ENCODE data around the gene HEPHL1.

HEPHL1 gene

DNA sequence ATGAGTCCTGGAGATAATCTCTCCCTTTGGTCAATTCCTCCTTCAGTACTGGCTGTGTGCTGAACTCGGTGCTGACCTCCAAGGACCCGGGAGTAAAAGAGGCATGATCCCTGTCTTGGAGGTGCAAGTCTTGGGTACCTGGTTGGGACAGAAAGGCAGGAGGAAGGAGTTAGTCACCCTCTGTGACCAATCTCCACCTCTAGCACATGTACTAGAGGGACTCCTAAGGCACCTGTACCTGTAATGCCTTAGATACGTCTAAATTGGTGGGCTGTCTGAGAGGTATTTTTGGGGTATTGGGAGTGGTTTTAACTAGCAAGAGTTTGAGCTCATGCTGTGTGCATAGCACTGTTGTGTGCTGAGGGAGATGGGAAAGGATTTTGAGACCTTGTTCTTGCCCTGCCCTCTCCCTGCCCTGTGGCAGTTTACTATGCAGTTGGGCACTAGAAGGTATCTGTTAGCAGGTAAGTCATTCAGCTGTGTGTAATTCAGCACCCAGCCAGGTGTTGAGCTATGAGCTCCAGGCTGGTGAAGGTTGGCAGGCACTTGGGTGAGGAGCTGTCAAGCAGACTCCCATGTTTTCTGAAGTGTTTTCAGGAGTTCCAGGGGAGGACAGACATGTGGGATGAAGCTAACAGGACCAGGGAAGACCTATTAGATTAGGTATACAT is 110.0 kb downstream of the HEPHL1 start:
- no peak for DNase-seq

DNA sequence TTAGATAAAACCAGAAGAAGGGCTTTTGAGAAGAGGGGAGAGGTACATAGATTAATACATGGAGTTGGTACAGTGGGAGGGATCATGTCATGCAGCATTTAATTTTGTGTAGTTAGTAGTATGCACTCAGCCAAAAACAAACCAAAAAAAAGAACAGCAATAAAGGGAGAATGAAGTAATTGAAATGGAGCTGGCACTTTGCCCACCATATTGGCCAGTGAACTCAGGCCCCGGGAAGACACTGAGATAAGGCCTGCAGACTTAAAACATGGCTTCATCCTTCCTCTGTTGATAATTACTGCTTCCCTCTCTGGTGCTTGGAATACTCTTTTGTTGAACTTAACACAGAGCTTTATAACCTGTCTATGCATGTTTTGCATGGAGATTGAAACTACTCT is 110.6 kb downstream of the HEPHL1 start:
- no peak for DNase-seq

DNA sequence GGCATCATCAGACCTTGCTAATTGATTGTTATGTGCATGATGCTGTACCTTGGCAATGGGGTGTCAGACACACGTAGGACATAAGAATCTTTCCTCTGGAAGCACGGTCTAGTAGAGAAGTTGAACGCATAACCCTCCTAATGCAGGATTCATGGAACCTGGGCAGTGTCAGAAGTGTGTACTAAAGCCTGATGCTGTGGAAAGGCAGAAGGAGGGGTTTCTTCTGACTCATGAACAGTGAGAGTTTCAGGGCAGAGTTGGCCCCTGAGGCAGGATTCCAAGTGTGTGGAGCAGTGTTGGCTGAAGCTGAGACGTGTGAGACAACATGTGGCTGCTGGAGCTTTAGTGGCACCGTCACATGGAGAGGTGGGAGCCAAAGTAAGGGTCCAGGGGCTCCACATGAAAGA is 111.0 kb downstream of the HEPHL1 start:
- no peak for DNase-seq

DNA sequence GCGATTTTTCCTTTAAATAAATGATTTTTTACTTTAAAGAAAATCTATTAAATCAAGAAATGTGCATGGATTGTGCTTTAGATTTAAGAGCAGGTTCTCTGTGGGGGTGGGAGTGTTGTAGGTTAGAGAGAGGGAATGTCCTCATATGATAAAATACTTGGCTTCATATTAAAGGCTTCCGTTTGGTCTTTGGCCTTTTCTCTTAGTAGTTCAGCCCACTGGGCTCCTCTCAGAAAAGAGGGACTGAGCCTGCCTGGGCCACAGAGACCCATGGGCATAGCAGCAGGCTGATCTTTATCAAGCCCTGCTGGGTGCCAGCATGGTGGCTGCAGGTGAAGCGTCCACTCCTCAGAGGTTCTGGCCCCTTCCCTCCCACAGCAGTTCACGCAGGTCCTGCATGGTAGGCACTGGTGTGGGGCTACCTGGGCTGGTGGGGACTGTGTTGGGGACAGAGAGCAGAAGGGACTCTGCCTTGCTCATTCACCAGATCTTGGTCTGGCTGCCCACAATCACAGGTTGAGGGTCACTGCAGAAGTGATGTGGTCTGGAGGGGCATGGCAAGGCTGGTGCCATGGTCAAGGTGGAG is 111.8 kb downstream of the HEPHL1 start:
- DNase-seq = no peak

DNA sequence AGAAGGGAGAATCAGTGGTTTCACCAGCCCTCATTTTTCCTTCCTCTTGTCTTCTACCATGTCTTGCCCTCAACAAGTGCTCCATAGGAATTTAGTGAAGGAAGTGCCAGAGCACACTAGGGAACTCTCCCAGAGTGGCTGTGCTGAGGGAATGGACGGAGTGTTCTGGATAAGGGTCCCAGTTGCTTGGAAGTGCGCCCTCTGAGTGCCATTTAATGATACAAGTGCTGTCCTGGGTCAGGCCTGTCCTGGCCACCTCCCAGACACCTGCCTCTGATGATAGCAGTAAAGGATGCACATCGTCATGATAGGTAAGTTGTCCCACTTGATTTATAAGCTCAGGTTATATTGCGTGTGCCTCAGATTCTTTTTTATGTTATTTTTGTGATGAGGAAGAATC is 112.6 kb downstream of the HEPHL1 start:
- DNase-seq = no peak

DNA sequence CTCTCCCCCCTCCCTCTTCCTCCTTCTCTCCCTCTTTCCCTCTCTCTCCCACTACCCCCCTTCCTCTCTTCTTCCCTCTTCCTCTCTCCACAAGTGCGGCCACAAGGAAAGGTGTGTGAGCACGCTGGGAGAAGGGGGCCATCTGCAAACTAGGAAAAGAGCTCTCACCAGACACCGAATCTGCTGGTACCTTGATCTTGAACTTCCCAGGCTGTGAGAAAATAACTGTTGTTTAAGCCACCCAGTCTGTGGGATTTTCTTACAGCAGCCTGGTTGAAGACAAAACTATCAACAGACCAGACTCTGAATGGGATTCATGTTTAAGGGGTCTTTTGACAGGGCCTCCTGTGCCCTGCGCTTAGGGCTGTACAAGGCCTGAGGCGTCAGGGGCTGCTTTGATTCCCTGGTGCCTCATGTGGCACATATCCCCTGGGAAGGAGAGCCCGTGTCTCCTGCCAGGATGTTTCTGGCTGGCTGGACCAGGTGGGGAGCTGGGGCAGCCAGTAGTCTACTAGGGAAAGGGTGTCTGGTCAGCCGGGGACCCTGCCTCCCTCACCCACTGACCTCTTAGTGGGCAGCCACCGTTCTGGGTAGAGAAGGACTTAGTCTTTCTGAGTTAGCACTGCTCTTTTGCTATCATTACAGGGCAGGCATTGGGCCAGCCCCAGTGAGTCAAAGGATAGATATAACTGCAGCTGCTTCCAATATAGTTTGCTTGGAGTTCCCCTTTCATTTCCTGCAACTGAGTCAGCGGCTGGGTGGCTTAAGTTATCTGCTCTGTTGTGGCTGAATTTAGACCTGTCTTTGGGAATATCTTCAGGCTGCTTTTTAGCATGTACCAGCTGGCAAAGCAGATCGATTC is 113.7 kb downstream of the HEPHL1 start:
- no peak for DNase-seq

DNA sequence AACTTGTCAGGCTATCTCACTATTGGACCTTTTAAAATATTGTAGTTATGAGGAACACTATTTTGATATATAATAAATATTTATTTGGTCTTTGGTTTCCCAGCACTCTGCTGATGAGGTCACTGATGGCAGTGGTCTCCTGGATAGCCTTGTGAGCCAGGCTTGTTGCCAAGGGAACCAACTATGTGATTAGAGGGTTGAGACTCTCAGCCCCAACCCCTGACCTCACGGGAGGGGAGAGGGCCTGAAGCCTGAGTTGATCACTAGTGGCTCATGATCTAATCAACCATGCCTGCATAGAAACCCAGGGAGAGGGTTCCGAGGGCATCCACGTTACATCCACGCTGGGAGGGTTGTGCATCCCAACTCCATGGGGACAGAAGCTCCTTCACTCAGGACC is 118.3 kb downstream of the HEPHL1 start:
- no peak for DNase-seq

DNA sequence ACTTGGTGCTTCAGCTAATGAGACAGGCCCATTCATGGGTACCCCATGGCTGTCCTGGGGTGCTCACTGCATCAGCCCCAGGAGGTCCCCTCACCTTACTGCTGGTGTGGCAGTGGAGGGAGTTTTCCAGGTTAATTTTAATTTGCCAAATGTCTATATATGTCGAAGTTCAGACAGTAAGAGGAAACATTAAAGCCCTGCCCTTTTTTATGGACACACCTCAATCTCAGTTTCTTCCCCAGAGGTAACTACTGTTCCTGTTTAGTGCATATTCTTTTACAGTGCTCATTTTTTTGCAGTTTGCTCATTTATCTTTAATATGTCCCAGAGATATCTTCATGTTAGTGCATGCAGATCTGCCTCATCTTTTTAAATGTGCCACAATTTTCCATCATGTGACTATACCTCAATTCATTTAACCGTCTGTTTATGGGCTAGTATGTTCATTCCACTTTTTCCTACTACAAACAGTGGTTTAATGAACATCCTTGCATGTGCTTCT is 119.1 kb downstream of the HEPHL1 start:
- DNase-seq = no peak

DNA sequence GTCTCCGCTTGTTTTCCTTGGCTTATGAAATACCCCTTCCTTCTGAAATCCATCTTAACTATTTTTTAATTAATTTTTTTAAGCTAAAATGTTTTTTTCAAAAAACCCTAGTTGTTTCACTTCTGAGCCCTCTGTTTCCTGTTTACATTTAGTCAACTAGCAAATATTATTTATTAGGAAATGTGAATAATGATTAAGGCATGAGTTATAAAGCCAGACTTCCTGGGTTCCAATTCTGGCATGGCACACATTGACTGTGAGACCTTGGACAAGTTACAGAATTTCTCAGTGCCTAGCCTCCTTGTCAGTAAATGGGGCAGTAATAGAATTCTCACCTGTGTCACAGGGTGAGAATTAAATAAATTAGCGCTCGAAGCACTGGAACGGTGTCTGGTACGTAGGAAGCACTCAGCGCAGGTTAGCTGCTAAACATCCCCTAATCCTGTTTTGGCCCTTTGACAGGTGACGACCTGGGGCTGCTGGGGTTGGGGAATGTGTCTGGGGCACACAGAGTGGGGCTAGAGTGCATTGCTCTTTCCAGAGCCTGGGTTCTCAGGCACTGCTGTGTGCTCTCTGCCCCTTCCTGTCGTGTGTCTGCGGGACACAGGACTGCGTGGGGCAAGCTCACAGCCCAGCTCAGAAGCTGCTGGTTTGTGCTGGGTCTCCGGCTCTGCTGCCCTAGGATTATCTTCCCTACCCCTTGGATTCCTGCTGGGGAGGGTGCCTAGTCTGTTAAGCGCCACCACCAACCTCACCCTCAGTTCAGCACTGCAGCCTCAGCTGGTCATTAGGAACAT is 120.6 kb downstream of the HEPHL1 start:
- no peak for DNase-seq

DNA sequence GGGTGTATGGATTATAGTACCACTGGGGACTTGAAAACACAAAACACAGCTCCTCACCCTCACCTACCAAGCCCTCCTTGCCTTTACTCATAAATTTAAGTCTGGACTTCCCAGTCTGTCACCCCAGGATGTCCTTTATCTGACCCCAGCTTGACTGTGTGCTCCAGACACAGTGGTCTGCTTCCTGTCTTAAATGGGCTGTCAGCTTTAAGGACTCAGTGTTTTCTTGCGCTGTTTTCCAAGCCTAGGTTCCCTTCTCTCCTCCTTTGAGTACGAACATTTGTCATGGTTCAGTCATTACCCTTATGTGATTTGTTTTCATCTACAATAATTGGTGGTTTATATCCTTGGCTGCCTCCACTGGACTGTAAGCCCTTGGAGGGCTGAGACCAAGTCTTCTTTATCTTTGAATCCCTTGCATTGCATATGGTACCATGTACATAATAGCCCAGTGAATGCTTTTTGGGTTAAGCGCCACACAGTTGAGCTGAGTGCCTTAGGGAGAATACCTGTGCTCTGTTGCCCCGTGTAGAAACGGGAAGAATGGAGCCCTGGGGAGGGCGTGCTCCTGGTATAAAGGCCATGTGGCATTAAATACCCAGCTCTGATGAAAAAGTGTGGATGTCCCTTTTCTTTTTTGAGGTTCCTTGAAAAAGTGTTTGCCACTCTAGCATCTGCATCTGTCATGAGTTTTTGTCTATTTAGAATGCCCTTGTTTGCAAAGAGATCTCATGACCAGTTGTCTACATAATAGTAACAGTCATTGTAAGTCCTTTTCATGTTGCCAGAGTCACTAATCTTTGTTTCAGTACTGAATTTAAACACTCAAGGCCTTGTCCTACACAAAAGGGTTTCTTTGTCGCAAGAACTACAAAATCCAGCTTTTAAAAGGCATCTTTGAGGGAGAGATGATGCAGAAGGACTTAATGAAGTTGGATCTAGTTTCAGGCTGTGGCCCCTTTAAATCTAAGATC is 121.4 kb downstream of the HEPHL1 start:
- DNase-seq = no peak

DNA sequence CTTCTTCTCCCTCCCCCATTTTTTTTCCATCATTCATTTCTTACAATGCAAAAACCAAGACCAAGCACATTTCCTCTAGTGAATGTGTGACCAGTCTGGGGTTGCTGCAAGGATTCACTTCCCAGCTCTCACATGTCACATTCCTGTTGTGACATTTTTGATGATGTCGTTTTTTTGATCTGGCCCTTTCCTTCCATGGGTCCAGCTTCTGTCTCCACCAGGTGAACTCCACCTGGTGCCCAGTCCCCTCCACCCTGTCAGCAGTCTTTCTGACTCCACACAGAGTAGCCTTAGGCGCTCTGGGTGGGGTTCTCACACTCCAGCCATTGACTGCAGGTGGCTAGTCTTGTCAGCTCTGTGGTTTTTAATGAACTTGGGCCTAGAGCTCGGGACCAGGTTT is 123.1 kb downstream of the HEPHL1 start:
- no peak for DNase-seq

DNA sequence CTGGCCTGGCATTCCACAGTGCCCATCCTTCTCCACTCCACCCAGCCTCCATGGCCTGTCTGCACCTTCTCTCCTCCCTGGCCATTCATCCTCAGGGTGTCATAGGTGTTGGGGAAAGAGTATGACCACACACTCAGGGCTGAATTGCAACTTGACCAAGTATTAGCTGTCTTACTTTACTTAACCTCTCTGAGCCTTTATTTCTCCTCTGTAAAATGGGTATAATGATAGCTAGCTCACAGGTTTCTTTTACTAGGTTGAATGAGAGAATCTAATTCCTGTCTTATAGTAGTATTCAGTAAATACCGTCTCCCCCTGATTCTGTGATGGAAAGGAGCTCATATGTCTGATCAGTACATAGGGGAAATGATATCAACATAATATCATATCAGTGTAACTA is 123.5 kb downstream of the HEPHL1 start:
- DNase-seq = no peak

DNA sequence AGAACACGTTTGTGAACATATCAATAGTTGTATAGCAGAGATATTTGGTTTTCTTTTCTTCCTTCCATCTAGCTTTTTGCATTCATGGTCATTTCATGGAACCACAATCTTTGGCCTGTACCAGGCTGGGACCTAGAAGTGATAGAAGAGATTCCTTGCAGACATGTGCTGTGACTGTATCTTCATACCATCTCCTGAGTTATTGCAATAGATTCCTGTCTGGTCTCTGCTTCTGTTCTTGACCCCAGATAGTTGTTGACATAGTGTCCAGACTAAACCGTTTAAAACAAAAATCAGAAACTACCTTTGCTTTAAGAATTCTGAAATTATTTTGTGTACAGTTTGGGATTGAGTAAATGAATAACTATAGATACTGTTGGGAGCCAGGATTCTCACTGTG is 124.3 kb downstream of the HEPHL1 start:
- DNase-seq = no peak

DNA sequence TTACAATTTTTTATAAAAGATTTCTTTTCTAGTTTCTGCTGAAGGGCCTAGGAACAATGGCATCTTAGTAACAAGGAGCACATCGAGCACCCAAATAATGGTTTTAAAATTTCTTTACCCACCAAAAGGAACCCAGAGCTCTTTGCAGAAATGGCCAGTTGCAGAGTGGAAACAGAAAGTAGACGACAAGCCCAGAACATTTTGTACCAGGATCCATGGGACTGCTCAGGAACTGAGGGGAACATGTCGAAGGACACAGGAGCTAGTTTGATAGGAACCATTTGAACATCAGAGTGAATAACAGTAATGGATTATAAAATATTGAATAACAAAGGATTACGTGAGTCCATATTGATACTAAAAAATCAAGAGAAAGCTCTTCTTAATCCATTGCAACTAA is 124.8 kb downstream of the HEPHL1 start:
- no peak for DNase-seq

DNA sequence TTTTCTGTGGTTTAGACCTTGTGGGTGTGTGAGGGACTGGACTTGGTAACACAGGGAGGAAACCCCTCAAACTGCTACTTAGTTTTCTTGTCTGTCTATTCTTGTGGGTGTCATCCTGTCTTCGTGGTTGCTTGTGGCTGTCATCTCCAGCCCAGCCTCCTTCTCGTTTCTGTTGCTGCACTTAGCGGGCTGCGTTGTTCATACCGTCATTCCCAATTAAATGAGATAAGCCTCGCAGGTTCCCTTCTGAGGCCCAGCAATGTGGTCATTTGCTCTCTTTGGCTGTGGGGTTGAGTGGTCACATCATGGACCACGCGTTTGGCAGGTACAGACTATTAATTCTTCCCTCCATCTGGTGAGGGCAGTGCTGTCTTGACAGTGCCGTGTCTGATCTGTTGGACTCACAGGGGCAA is 126.3 kb downstream of the HEPHL1 start:
- no peak for DNase-seq

DNA sequence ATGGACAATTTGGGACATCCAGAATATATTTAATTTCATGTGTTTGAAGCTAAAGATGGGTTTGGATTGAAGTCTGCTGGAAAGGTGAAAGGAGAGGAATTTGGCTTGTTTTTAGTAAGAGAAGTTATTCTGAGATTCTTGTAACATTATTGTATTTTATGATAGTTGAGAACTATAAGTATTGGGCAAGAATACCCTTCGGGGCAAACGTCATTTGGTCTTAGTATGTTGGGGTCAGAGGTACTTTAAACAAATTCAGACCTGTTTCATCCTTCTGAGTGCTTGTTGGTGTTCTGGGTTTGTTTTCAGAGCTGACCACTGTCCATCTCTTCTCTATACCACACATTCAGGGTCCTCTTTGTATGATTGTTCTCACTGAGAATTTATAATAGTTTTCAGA is 127.0 kb downstream of the HEPHL1 start:
- DNase-seq = no peak

DNA sequence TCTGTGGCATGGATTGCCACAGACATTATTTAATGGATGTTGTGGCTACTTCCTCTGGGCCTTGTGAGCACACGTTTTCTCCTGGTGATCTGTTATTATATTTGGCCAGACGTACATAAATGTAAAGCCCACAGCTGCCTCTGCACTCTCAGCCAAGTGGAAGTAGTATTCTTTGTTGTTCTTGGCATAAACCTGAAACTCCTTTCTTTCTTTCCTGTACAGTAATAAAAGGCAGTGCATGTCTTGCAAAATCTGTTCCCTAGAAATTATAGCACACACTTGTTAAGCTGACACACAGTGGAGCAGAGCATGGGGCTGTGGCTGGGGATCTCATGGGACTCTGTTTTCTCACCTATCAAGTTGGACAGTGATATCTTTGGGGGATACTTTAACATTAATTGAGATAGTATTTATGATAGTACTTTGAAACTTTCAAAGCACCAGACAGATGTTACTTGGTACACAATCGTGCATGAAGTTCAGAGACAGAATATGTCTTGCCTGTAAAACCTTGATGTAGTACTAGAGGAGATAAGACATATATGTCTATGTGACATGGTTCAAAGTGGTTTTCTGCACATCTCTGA is 128.4 kb downstream of the HEPHL1 start:
- DNase-seq = no peak

DNA sequence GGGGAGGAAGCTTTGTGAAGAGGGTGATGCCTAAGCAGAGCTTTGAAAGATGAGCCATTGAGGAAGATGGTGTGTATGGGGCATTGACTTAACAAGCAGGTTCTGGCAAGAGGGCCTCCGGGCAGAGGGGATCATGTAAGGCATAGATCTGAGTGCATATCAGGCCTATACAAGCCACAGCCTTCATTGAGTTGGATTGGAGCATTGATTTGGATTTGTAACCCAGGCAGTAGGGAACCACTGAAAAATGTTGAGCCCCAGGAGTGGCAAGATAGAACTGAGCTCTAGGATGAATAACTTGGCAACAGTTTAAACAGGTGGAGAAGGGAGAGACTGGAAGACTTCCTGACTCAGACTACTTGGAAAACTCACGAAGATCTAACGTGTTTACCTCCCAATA is 128.9 kb downstream of the HEPHL1 start:
- no peak for DNase-seq

DNA sequence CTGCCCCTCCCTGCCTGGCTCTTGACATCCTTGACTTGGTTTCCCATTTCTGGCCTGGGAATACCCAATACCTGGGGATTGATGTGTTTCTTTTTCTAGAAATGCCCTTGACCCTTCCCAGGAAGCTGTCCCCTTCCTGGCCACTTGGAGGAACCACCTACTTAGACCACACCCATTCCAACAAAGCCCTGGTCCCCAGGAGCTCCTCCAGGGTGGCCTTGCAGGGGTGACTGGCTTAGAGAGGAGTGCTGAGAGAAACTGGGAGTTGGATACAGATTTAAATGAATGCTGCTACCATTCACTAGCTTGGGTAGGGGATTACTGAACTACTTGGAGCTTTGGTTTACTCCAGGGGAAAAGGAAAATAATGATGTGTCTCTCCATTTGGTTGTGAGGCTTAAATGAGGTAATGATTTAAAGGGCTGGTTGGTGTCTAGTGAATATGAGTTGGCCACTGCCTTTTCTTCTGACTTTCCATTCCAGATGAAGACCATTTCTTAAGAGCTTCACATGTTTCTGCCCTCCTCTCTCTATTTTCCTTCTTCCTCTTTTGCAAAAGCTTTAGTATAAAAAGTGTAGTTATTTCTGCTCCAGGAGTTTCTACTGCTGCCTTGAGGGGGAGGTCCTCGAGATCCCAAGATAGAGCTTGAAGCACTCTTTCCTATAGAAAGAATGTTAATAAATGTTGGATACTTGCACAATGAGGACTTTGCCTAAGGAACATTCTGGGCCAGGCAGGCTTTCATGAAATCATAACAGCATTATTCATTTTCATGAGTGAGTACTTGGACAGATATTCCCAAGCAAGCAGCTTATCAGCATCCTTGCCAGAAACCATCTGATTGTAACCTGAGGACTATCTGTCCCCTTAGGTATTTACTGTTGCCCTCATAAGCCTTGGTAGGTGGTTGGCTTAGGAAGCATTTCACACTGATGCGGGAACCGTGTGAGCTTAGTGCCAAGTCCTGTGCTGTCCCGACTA is 129.8 kb downstream of the HEPHL1 start:
- no peak for DNase-seq

Measured in T-helper 1 cell (primary cell).